ENCODE measurements around the gene CLCN5. TPM values are rescaled to one million over a fixed set of nuclear protein-coding genes. Genes with fewer than 3 reads are reported as not detected.
A peak's percentile ranks its signal among the peaks of the same experiment; 100 is the strongest.

The CLCN5 gene
- total and polyA plus RNA-seq, 8 donors = 0.31 to 13.8 (median 1.6) TPM

DNA sequence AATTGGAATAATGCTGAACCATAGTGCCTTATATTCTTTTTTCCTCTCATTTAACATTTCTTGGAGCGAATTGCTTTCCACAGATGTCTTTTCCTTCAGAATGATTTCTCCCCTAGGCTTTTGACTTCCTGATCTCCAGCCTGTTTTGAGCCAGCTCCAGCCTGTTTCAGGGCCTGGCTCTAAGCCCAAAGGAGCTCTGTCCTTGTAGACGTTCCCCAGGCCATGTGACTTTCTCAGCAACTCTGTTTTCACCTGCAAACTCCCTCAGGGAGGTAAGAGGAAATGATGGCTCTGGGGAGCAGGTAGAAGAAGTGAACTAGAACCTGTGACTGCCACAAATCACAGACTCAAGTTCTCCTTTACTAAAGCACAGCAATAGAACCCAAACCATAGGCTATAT is 189.3 kb downstream of the CLCN5 start:
- Histone ChIP-seq H3K27me3 (no peaks in the 10 kb centered on the region), H3K4me3 (no peak overlapping the region), H3K4me1 (no peaks in the 10 kb centered on the region), H3K27ac (no peak overlapping the region), H3K9me3 (no peaks in the 10 kb centered on the region), H3K36me3 (no peaks in the 10 kb centered on the region)
- intact Hi-C loops (cut with DNase I; ENCODE audit: low total_unique reads) = no loop called here
- 12 to 51% (median 21%) methylated on average over 2 of the region's 2 CpGs for whole genome bisulfite sequencing, 5 donors
- TF ChIP-seq EP300 (IDR thresholded peaks at IDR 0.05) (no peak), POLR2A (IDR thresholded peaks at IDR 0.05) (no peak), POLR2AphosphoS5 (IDR thresholded peaks at IDR 0.05) (peak in 1 of 3 donors; percentile 23)
- peak; percentile 64 to 73 for DNase-seq

DNA sequence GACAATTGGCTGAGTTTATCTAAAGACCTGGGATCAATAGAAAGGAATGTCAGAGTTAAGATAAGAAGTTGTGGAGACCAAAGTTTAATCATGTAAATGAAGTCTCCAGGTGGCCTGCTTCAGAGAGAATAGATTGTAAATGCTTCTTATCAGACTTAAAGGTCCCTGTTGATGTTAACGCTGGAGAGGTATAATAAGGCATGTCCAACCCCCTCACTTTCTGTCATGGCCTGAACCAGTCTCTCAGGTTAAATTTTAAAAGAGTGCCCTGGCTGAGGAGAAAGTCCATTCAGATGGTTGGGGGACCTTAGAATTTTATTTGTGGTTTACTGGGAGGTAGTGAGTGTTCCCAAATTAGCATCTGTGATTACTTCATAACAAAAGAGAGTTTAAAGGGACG is 191.7 kb downstream of the CLCN5 start:
- DNase-seq = no peak
- no peak for TF ChIP-seq POLR2AphosphoS5 (IDR thresholded peaks at IDR 0.05)
- TF ChIP-seq POLR2A (IDR thresholded peaks at IDR 0.05) = no peak
- TF ChIP-seq, protein P1, sequence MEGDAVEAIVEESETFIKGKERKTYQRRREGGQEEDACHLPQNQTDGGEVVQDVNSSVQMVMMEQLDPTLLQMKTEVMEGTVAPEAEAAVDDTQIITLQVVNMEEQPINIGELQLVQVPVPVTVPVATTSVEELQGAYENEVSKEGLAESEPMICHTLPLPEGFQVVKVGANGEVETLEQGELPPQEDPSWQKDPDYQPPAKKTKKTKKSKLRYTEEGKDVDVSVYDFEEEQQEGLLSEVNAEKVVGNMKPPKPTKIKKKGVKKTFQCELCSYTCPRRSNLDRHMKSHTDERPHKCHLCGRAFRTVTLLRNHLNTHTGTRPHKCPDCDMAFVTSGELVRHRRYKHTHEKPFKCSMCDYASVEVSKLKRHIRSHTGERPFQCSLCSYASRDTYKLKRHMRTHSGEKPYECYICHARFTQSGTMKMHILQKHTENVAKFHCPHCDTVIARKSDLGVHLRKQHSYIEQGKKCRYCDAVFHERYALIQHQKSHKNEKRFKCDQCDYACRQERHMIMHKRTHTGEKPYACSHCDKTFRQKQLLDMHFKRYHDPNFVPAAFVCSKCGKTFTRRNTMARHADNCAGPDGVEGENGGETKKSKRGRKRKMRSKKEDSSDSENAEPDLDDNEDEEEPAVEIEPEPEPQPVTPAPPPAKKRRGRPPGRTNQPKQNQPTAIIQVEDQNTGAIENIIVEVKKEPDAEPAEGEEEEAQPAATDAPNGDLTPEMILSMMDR (IDR thresholded peaks at IDR 0.05) = no peak
- no peak for TF ChIP-seq EP300 (IDR thresholded peaks at IDR 0.05)
- no peak overlapping the region for H3K4me3 ChIP-seq
- H3K27me3 ChIP-seq = no peaks in the 10 kb centered on the region
- no peaks in the 10 kb centered on the region for H3K4me1 ChIP-seq
- no peak overlapping the region for H3K27ac ChIP-seq
- H3K36me3 ChIP-seq = no peaks in the 10 kb centered on the region
- intact Hi-C loops (cut with DNase I; ENCODE audit: low total_unique reads) = no loop called here
- H3K9me3 ChIP-seq = no peaks in the 10 kb centered on the region
- 6 to 40% (median 19%) methylated on average over 2 of the region's 2 CpGs for WGBS, 5 donors

DNA sequence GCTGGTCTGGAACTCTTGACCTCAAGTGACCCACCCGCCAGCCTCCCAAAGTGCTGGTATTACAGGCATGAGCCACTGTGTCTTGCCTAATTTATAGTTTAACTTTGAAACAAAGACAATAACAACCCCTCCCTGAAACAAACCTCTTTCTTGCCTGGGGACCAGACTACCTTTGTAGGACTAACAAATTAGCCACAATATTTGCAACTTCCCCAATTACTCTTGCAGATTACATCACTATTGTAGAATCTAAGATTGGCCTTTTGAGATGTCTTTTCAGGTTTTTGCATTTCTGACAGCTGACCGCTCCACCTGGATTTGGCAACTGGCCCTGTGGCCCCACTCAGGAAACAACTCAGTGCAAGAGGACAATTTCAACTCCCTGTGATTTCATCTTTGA is 193.6 kb downstream of the CLCN5 start:
- WGBS, 5 donors = 81 to 92% (median 86%) methylated on average over 2 of the region's 2 CpGs
- H3K27me3 ChIP-seq = no peaks in the 10 kb centered on the region
- TF ChIP-seq POLR2A (IDR thresholded peaks at IDR 0.05) (no peak), EP300 (IDR thresholded peaks at IDR 0.05) (no peak), POLR2AphosphoS5 (IDR thresholded peaks at IDR 0.05) (no peak)
- TF ChIP-seq, protein P1 (IDR thresholded peaks at IDR 0.05) = no peak
- H3K4me1 ChIP-seq = no peaks in the 10 kb centered on the region
- no peak overlapping the region for H3K27ac ChIP-seq
- no peak for DNase-seq
- H3K4me3 ChIP-seq = no peak overlapping the region
- H3K36me3 ChIP-seq = no peaks in the 10 kb centered on the region
- H3K9me3 ChIP-seq = peaks cover 0 to 5% (median 0%) of the 10 kb centered on the region in 4 donors
- intact Hi-C loops (cut with DNase I; ENCODE audit: low total_unique reads) = no loop called here

DNA sequence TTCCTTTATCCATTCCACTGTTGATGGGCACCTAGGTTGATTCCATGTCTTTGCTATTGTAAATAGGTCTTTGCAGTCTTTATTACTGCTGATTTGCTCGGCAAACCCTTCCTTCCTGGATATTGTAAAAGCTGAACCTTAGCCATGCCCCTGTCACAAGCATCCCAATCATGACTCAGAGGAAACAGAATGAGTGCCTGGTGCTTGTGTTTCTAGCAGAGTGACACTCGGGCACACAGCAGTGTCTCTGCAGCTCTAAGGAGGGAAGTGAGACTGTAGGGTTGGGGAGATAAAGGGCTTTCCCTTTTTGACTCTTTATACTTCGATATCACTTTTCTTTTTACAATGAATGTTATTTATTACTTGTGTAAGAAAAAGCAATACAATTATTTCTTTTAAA is 195.1 kb downstream of the CLCN5 start:
- no peak for DNase-seq
- intact Hi-C loops (cut with DNase I; ENCODE audit: low total_unique reads) = no loop called here
- WGBS, 5 donors = 44 to 70% (median 59%) methylated on average over 3 of the region's 3 CpGs

DNA sequence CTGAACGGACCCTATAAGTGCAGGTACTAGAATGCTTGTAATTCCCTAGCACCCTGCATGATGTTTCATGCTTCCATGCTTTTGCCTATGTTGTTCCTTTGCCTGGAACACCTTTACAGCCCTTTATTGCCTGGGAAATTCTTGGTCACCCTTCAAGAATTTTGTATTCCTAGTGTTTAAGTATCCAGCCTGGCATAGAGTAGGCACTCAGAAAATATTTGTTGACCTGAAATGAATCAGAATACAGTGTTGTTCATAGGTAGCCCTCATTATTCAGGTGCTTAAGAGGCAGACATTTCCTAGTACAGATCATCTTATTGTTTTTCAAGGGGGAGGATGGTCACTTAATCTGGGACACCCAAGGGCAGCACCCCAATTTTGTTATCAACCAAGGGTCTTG is 203.1 kb downstream of the CLCN5 start:
- no peak for DNase-seq
- H3K36me3 ChIP-seq = no peaks in the 10 kb centered on the region
- TF ChIP-seq POLR2AphosphoS5 (IDR thresholded peaks at IDR 0.05) (no peak), POLR2A (IDR thresholded peaks at IDR 0.05) (no peak), EP300 (IDR thresholded peaks at IDR 0.05) (no peak)
- TF ChIP-seq, protein P1 (IDR thresholded peaks at IDR 0.05) = no peak
- H3K4me3 ChIP-seq = no peak overlapping the region
- no peaks in the 10 kb centered on the region for H3K9me3 ChIP-seq
- H3K27ac ChIP-seq = no peak overlapping the region
- WGBS, 5 donors = 63 to 100% (median 89%) methylated on average over 1 of the region's 1 CpG
- no peaks in the 10 kb centered on the region for H3K27me3 ChIP-seq
- intact Hi-C loops (cut with DNase I; ENCODE audit: low total_unique reads) = no loop called here
- no peaks in the 10 kb centered on the region for H3K4me1 ChIP-seq

More for the DNA sequence above, 195.1 kb downstream of the CLCN5 start:
- no peaks in the 10 kb centered on the region for H3K36me3 ChIP-seq
- H3K27me3 ChIP-seq = no peaks in the 10 kb centered on the region
- H3K4me1 ChIP-seq = no peaks in the 10 kb centered on the region
- H3K9me3 ChIP-seq = peaks cover 0 to 5% (median 0%) of the 10 kb centered on the region in 4 donors
- no peak overlapping the region for H3K27ac ChIP-seq
- no peak overlapping the region for H3K4me3 ChIP-seq
- TF ChIP-seq, protein P1 (IDR thresholded peaks at IDR 0.05) = no peak
- no peak for TF ChIP-seq POLR2AphosphoS5 (IDR thresholded peaks at IDR 0.05)
- TF ChIP-seq POLR2A (IDR thresholded peaks at IDR 0.05) = no peak
